Measurements from ENCODE around the gene GATAD2A. TPM values are rescaled to one million over a fixed set of nuclear protein-coding genes. Genes with fewer than 3 reads are reported as not detected.

GATAD2A gene
- total RNA-seq, 1 donor from 2014 or later = 163 TPM

- no peaks in the 10 kb centered on the region for H3K9me3 ChIP-seq (ENCODE audit: insufficient read depth, low read depth, low read length)
- no peaks in the 10 kb centered on the region for H3K27me3 ChIP-seq (ENCODE audit: insufficient read depth, low read length)
- H3K4me2 ChIP-seq (ENCODE audit: low read length) = no peak overlapping the region
- no peaks in the 10 kb centered on the region for H3K4me1 Mint-ChIP-seq (ENCODE audit: low read depth, unreplicated experiment)
- peaks cover 52% of the 10 kb centered on the region for H3K79me2 ChIP-seq (ENCODE audit: insufficient read depth, low read length)
- no peak overlapping the region for H3K4me3 ChIP-seq (ENCODE audit: insufficient read depth, low read depth, low read length)
- H3K4me1 ChIP-seq (ENCODE audit: insufficient read depth, low read length) = peaks cover 4% of the 10 kb centered on the region
- H3K36me3 ChIP-seq (ENCODE audit: insufficient read depth, low read length) = peaks cover 22% of the 10 kb centered on the region
- no peak overlapping the region for H3K27ac ChIP-seq (ENCODE audit: low read depth, low read length)
- H3K36me3 Mint-ChIP-seq (ENCODE audit: low read depth, unreplicated experiment) = peaks cover 4% of the 10 kb centered on the region
- peaks cover 36% of the 10 kb centered on the region for H4K20me1 ChIP-seq (ENCODE audit: insufficient read depth, low read length)
- no peaks in the 10 kb centered on the region for H3K9me3 Mint-ChIP-seq (ENCODE audit: unreplicated experiment)
- no peaks in the 10 kb centered on the region for H3K27me3 Mint-ChIP-seq (ENCODE audit: low read depth, unreplicated experiment)
- no peak overlapping the region for H3K27ac Mint-ChIP-seq (ENCODE audit: unreplicated experiment)
- FAIRE-seq (no peak), DNase-seq (ENCODE audit: low read depth) (no peak)
- no peak overlapping the region for H3K4me3 Mint-ChIP-seq (ENCODE audit: unreplicated experiment)
- no peak overlapping the region for H3K9ac ChIP-seq (ENCODE audit: low read length)
- TF ChIP-seq CTCF (IDR thresholded peaks at IDR 0.05; ENCODE audit: insufficient read depth, low read depth, low read length) (no peak), EZH2 (IDR thresholded peaks at IDR 0.05; ENCODE audit: insufficient read depth, low read length) (no peak)
- no peak overlapping the region for H2AFZ ChIP-seq (ENCODE audit: low read depth, low read length)
Measured at GRCh38 chr19:19495614-19496603, 90.4 kb downstream of the GATAD2A start.

- no peak overlapping the region for H3K4me3 Mint-ChIP-seq (ENCODE audit: unreplicated experiment)
- no peaks in the 10 kb centered on the region for H3K4me1 Mint-ChIP-seq (ENCODE audit: low read depth, unreplicated experiment)
- no peak overlapping the region for H3K27ac Mint-ChIP-seq (ENCODE audit: unreplicated experiment)
- peaks cover 4% of the 10 kb centered on the region for H3K4me1 ChIP-seq (ENCODE audit: insufficient read depth, low read length)
- H3K27me3 ChIP-seq (ENCODE audit: insufficient read depth, low read length) = no peaks in the 10 kb centered on the region
- peaks cover 25% of the 10 kb centered on the region for H4K20me1 ChIP-seq (ENCODE audit: insufficient read depth, low read length)
- no peak overlapping the region for H2AFZ ChIP-seq (ENCODE audit: low read depth, low read length)
- H3K9ac ChIP-seq (ENCODE audit: low read length) = no peak overlapping the region
- H3K27ac ChIP-seq (ENCODE audit: low read depth, low read length) = no peak overlapping the region
- no peak for TF ChIP-seq CTCF (IDR thresholded peaks at IDR 0.05; ENCODE audit: insufficient read depth, low read depth, low read length)
- no peak for TF ChIP-seq EZH2 (IDR thresholded peaks at IDR 0.05; ENCODE audit: insufficient read depth, low read length)
- H3K27me3 Mint-ChIP-seq (ENCODE audit: low read depth, unreplicated experiment) = no peaks in the 10 kb centered on the region
- H3K9me3 ChIP-seq (ENCODE audit: insufficient read depth, low read depth, low read length) = no peaks in the 10 kb centered on the region
- FAIRE-seq (no peak), DNase-seq (ENCODE audit: low read depth) (no peak)
- H3K36me3 ChIP-seq (ENCODE audit: insufficient read depth, low read length) = peaks cover 28% of the 10 kb centered on the region
- H3K79me2 ChIP-seq (ENCODE audit: insufficient read depth, low read length) = peaks cover 29% of the 10 kb centered on the region
- H3K36me3 Mint-ChIP-seq (ENCODE audit: low read depth, unreplicated experiment) = peaks cover 10% of the 10 kb centered on the region
- H3K4me2 ChIP-seq (ENCODE audit: low read length) = no peak overlapping the region
- no peaks in the 10 kb centered on the region for H3K9me3 Mint-ChIP-seq (ENCODE audit: unreplicated experiment)
- H3K4me3 ChIP-seq (ENCODE audit: insufficient read depth, low read depth, low read length) = no peak overlapping the region
Measured at GRCh38 chr19:19498255-19498991, 92.9 kb downstream of the GATAD2A start.

All from astrocyte (in vitro differentiated cells and primary cell).